H9 (cell line): ENCODE measurements around the gene CAMTA1. TPM values are rescaled to one million over a fixed set of nuclear protein-coding genes. Genes with fewer than 3 reads are reported as not detected.

Experiments
- DNase-seq: peaks from one replicate; pipeline ENCODE4 v3.0.0-alpha.2; 2017
- H2AFZ ChIP-seq: one replicate; pipeline ENCODE4 v1.6.1; 2013; ENCODE audit warnings: mild to moderate bottlenecking, low read length, control low read depth, moderate library complexity
- H2AK5ac ChIP-seq: 2 replicates; pipeline ENCODE4 v1.6.1; 2013; ENCODE audit warnings: low read length, control low read depth, mixed read lengths; ENCODE audit not compliant: insufficient read length
- H2BK120ac ChIP-seq: one replicate; pipeline ENCODE4 v1.6.1; 2013; ENCODE audit warnings: low read depth, mild to moderate bottlenecking, low read length, control low read depth, inconsistent platforms; ENCODE audit not compliant: poor library complexity, severe bottlenecking
- H2BK12ac ChIP-seq: 2 replicates; pipeline ENCODE4 v1.6.1; 2013; ENCODE audit warnings: low read length, control low read depth, mixed read lengths, low read depth; ENCODE audit not compliant: insufficient read length
- H2BK15ac ChIP-seq: 2 replicates; pipeline ENCODE4 v1.6.1; 2013; ENCODE audit warnings: low read depth, low read length, control low read depth
- H2BK20ac ChIP-seq: one replicate; pipeline ENCODE4 v1.6.1; 2013; ENCODE audit warnings: low read depth, mild to moderate bottlenecking, low read length, control low read depth, inconsistent platforms; ENCODE audit not compliant: poor library complexity, severe bottlenecking
- H2BK5ac ChIP-seq: 2 replicates; pipeline ENCODE4 v1.6.1; 2013; ENCODE audit warnings: low read length, control low read depth, mixed read lengths; ENCODE audit not compliant: insufficient read length
- H3K14ac ChIP-seq: 2 replicates; pipeline ENCODE4 v1.6.1; 2013; ENCODE audit warnings: low read length, control low read depth; ENCODE audit not compliant: insufficient read depth
- H3K18ac ChIP-seq: 2 replicates; pipeline ENCODE4 v1.6.1; 2013; ENCODE audit warnings: low read depth, mild to moderate bottlenecking, mixed read lengths, low read length, control low read depth; ENCODE audit not compliant: insufficient read length
- H3K23ac ChIP-seq: 2 replicates; pipeline ENCODE4 v1.6.1; 2013; ENCODE audit warnings: low read length, control low read depth, mixed read lengths, low read depth; ENCODE audit not compliant: insufficient read length
- H3K23me2 ChIP-seq: 2 replicates; pipeline ENCODE4 v1.6.1; 2013; ENCODE audit warnings: low read depth, mild to moderate bottlenecking, mixed read lengths, low read length, control low read depth; ENCODE audit not compliant: insufficient read length, poor library complexity, severe bottlenecking
- H3K27ac ChIP-seq: 2 replicates; pipeline ENCODE4 v1.5.1; 2013; ENCODE audit warnings: low read length, control low read depth, mixed read lengths, low read depth; ENCODE audit not compliant: insufficient read length
- H3K27me3 ChIP-seq: 2 replicates; pipeline ENCODE4 v1.6.1; 2013; ENCODE audit warnings: low read length, control low read depth, inconsistent platforms; ENCODE audit not compliant: insufficient read depth
- H3K4ac ChIP-seq: 2 replicates; pipeline ENCODE4 v1.6.1; 2013; ENCODE audit warnings: low read depth, mild to moderate bottlenecking, control low read depth, inconsistent platforms, low read length, moderate library complexity
- H3K4me1 ChIP-seq: 2 replicates; pipeline ENCODE4 v1.6.1; 2013; ENCODE audit warnings: low read length, control low read depth, inconsistent platforms; ENCODE audit not compliant: insufficient read depth
- H3K4me2 ChIP-seq: 2 replicates; pipeline ENCODE4 v1.6.1; 2013; ENCODE audit warnings: low read length, control low read depth, mixed read lengths; ENCODE audit not compliant: insufficient read length, insufficient read depth
- H3K56ac ChIP-seq: 2 replicates; pipeline ENCODE4 v1.6.1; 2013; ENCODE audit warnings: low read depth, mild to moderate bottlenecking, mixed read lengths, low read length, control low read depth; ENCODE audit not compliant: insufficient read length
- H3K79me1 ChIP-seq: 2 replicates; pipeline ENCODE4 v1.6.1; 2013; ENCODE audit warnings: low read depth, mild to moderate bottlenecking, moderate library complexity, low read length, control low read depth, inconsistent platforms; ENCODE audit not compliant: insufficient read depth, poor library complexity, severe bottlenecking
- H3K79me2 ChIP-seq: 2 replicates; pipeline ENCODE4 v1.6.1; 2013; ENCODE audit warnings: low read length, control low read depth, inconsistent platforms; ENCODE audit not compliant: insufficient read depth
- H3K9ac ChIP-seq: 2 replicates; pipeline ENCODE4 v1.6.1; 2013; ENCODE audit warnings: low read length, control low read depth, mixed read lengths; ENCODE audit not compliant: insufficient read length; ENCODE audit errors: extremely low read depth
- H3K9me3 ChIP-seq: one replicate; pipeline ENCODE4 v1.6.1; 2013; ENCODE audit warnings: low read depth, low read length, inconsistent platforms; ENCODE audit not compliant: control insufficient read depth
- H3T11ph ChIP-seq: one replicate; pipeline ENCODE4 v1.6.1; 2013; ENCODE audit warnings: mild to moderate bottlenecking, low read length, control low read depth, inconsistent platforms
- H4K20me1 ChIP-seq: one replicate; pipeline ENCODE4 v1.6.1; 2013; ENCODE audit not compliant: control insufficient read depth, insufficient read length, insufficient read depth
- H4K5ac ChIP-seq: 2 replicates; pipeline ENCODE4 v1.6.1; 2013; ENCODE audit warnings: low read depth, mild to moderate bottlenecking, mixed read lengths, low read length, control low read depth; ENCODE audit not compliant: insufficient read length
- H4K8ac ChIP-seq: replicated peaks from 2 replicates; pipeline ENCODE4 v1.6.1; 2013; ENCODE audit warnings: low read length, control low read depth, mixed read lengths, low read depth; ENCODE audit not compliant: insufficient read length
- H4K91ac ChIP-seq: 2 replicates; pipeline ENCODE4 v1.6.1; 2013; ENCODE audit warnings: low read depth, mild to moderate bottlenecking, moderate library complexity, mixed read lengths, low read length, control low read depth; ENCODE audit not compliant: insufficient read length
- H3K27ac Mint-ChIP-seq, 3 experiments: 2 replicates in 2 of 3; 3 replicates in 1 of 3; pipeline ENCODE4 v1.8.0; 2020 to 2021; ENCODE audit warnings: mixed read lengths in 3 of 3, mild to moderate bottlenecking in 1 of 3, moderate library complexity in 1 of 3
- H3K27me3 Mint-ChIP-seq: 2 replicates; pipeline ENCODE4 v1.8.0; 2021; ENCODE audit warnings: low read depth, mild to moderate bottlenecking, moderate library complexity, mixed read lengths
- H3K36me3 Mint-ChIP-seq, 3 experiments: 2 replicates in 2 of 3; 3 replicates in 1 of 3; pipeline ENCODE4 v1.8.0; 2020 to 2021; ENCODE audit warnings: low read depth in 3 of 3, mixed read lengths in 3 of 3; ENCODE audit not compliant: insufficient read depth in 1 of 3
- H3K4me1 Mint-ChIP-seq, 2 experiments: 2 replicates each; pipeline ENCODE4 v1.8.0; 2020; ENCODE audit warnings: mixed read lengths in 2 of 2
- H3K4me3 Mint-ChIP-seq, 2 experiments: 2 replicates in 1 of 2; 3 replicates in 1 of 2; pipeline ENCODE4 v1.8.0; 2020 to 2021; ENCODE audit warnings: mild to moderate bottlenecking in 2 of 2, mixed read lengths in 2 of 2, moderate library complexity in 1 of 2
- H3K9me3 Mint-ChIP-seq, 2 experiments: 2 replicates in 1 of 2; 3 replicates in 1 of 2; pipeline ENCODE4 v1.8.0; 2020; ENCODE audit warnings: mild to moderate bottlenecking in 2 of 2, mixed read lengths in 2 of 2, moderate library complexity in 1 of 2
- CTCF ChIP-seq: fragments of 200-600 bp; sonication (generic); conservative IDR thresholded peaks from 3 replicates; pipeline ENCODE4 v1.8.0; 2021; ENCODE audit warnings: antibody characterized with exemption, mild to moderate bottlenecking
- WGBS: extraction: QIAGEN DNeasy Blood & Tissue Kit; methylation state at CpG from one replicate; pipeline ENCODE4 v1.1.7; 2013; ENCODE audit warnings: missing lambda C conversion rate, low lambda C conversion rate, mixed read lengths; ENCODE audit not compliant: insufficient read length; ENCODE audit errors: extremely low coverage; 5-methylcytosine and 5-hydroxymethylcytosine counted together
- total RNA-seq: library from RNA; stranded (reverse); gene quantifications from 2 replicates; pipeline ENCODE4 v1.2.1, GENCODE V29; 2021

The CAMTA1 gene
- total RNA-seq, 1 experiment from 2014 or later = 115 TPM

- Mint-ChIP-seq H3K9me3 (peaks cover 11 to 18% of the 10 kb centered on the region in 2 experiments), H3K27ac (no peak overlapping the region), H3K27me3 (peaks cover 5% of the 10 kb centered on the region), H3K36me3 (peaks cover 5 to 14% (median 6%) of the 10 kb centered on the region in 3 experiments; a peak in 5 of 7 replicates), H3K4me1 (peaks cover 11 to 18% of the 10 kb centered on the region in 2 experiments), H3K4me3 (no peak overlapping the region)
- H3K27me3 ChIP-seq = no peaks in the 10 kb centered on the region
- H3K9me3 ChIP-seq = no peaks in the 10 kb centered on the region
- H2BK20ac ChIP-seq = no peak overlapping the region
- no peak overlapping the region for H3K14ac ChIP-seq
- no peak overlapping the region for H2BK15ac ChIP-seq
- H2AFZ ChIP-seq = no peak overlapping the region
- no peak overlapping the region for H4K91ac ChIP-seq
- peaks cover 5% of the 10 kb centered on the region; the same call in 1 of the 2 replicates for H3K4me1 ChIP-seq
- no peak for TF ChIP-seq CTCF
- H3K23me2 ChIP-seq = no peaks in the 10 kb centered on the region
- no peak for DNase-seq
- no peak overlapping the region for H4K5ac ChIP-seq
- no peak overlapping the region for H4K8ac ChIP-seq
- no peak overlapping the region for H3K56ac ChIP-seq
- peaks cover 2% of the 10 kb centered on the region for H4K20me1 ChIP-seq
- H3K4ac ChIP-seq = no peak overlapping the region
- H3K9ac ChIP-seq = no peak overlapping the region
- WGBS = no CpG with 5 or more reads among the region's 3 CpGs
- H2BK120ac ChIP-seq = no peak overlapping the region
- H3T11ph ChIP-seq = no peak overlapping the region
- no peak overlapping the region for H2BK5ac ChIP-seq
- no peaks in the 10 kb centered on the region for H3K79me1 ChIP-seq
- H3K4me2 ChIP-seq = no peak overlapping the region
- no peak overlapping the region for H2AK5ac ChIP-seq
- no peaks in the 10 kb centered on the region for H3K79me2 ChIP-seq
- H3K27ac ChIP-seq = no peak overlapping the region
- H3K23ac ChIP-seq = no peak overlapping the region
- H2BK12ac ChIP-seq = no peak overlapping the region
- H3K18ac ChIP-seq = no peak overlapping the region
Measured at GRCh38 chr1:7178741-7179140, 393.5 kb downstream of the CAMTA1 start.
